AG10803 (cell line): ENCODE results near the gene TEAD2.
"Not testable (repeated sequence)": the region's sequence is repeated elsewhere in the genome, so short reads cannot be mapped to it uniquely, and the experiment has no call there.

Experiments
- DNase-seq: peaks from one replicate; pipeline ENCODE4 v3.0.0; 2010; ENCODE audit warnings: low read depth
- H3K4me3 ChIP-seq: 2 replicates; pipeline ENCODE4 v1.5.1; 2011; ENCODE audit warnings: mild to moderate bottlenecking, low read length, control low read depth
- TF ChIP-seq, protein P1 (sequence below): conservative IDR thresholded peaks from 2 replicates; pipeline ENCODE4 v1.5.1; 2011; ENCODE audit warnings: mild to moderate bottlenecking, low read length, control low read depth, inconsistent platforms

The TEAD2 gene

DNA sequence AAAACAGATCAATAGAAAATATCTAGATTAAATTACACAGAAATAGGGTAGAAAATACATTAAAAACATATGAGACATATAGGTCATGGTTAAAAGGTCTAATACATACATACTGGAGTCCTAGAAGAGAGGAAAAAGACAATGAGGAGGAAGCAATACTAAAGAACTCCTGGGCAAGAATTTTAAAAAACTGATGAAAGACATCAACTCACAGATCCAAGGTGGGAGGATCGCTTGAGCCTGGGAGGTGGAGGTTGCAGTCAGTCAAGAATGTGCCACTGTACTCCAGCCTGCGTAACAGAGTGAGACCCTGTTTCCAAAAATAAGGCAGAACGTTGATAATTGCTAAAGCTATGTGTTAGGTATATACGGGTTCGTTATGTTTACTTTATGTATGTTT, 20.4 kb upstream of the TEAD2 start:
- no peak overlapping the region for H3K4me3 ChIP-seq
- TF ChIP-seq, protein P1, sequence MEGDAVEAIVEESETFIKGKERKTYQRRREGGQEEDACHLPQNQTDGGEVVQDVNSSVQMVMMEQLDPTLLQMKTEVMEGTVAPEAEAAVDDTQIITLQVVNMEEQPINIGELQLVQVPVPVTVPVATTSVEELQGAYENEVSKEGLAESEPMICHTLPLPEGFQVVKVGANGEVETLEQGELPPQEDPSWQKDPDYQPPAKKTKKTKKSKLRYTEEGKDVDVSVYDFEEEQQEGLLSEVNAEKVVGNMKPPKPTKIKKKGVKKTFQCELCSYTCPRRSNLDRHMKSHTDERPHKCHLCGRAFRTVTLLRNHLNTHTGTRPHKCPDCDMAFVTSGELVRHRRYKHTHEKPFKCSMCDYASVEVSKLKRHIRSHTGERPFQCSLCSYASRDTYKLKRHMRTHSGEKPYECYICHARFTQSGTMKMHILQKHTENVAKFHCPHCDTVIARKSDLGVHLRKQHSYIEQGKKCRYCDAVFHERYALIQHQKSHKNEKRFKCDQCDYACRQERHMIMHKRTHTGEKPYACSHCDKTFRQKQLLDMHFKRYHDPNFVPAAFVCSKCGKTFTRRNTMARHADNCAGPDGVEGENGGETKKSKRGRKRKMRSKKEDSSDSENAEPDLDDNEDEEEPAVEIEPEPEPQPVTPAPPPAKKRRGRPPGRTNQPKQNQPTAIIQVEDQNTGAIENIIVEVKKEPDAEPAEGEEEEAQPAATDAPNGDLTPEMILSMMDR = no peak
- DNase-seq = no peak

GRCh38 chr19:49380391-49380790, 18.2 kb upstream of the TEAD2 start:
- no peak overlapping the region for H3K4me3 ChIP-seq
- TF ChIP-seq, protein P1 = no peak
- no peak for DNase-seq

GRCh38 chr19:49378512-49378911, 16.3 kb upstream of the TEAD2 start:
- no peak for DNase-seq
- no peak overlapping the region for H3K4me3 ChIP-seq
- TF ChIP-seq, protein P1 = no peak

GRCh38 chr19:49374665-49375434, 12.6 kb upstream of the TEAD2 start:
- TF ChIP-seq, protein P1 = no peak
- no peak for DNase-seq
- no peak overlapping the region for H3K4me3 ChIP-seq

DNA sequence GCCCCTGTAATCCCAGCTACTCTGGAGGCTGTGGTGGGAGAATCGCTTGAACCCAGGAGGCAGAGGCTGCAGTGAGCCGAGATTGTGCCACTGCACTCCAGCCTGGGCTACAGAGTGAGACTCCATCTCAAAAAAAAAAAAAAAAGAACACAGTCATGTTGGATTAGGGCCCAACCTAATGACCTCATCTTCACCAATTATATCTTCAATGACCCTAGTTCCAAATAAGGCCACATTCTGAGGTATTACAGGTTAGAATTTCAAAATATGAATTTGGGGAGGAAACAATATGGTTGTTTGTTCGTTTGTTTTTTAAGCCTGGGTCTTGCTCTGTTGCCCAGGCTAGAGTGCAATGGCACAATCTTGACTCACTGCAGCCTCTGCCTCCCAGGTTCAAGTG, 11.0 kb upstream of the TEAD2 start:
- H3K4me3 ChIP-seq, DNase-seq: not testable (repeated sequence)

GRCh38 chr19:49371184-49371583, 9.0 kb upstream of the TEAD2 start:
- H3K4me3 ChIP-seq = no peak overlapping the region
- TF ChIP-seq, protein P1 = no peak
- no peak for DNase-seq

GRCh38 chr19:49368711-49369358, 6.6 kb upstream of the TEAD2 start:
- TF ChIP-seq, protein P1 = no peak
- no peak overlapping the region for H3K4me3 ChIP-seq
- no peak for DNase-seq
